Renal pelvis (tissue), 12 donors: ENCODE results near the gene SLC35A1. TPM values are rescaled to one million over a fixed set of nuclear protein-coding genes. Genes with fewer than 3 reads are reported as not detected.
"Not testable (repeated sequence)": the region's sequence is repeated elsewhere in the genome, so short reads cannot be mapped to it uniquely, and the experiment has no call there.

Source experiments
- DNase-seq: peaks from one replicate; pipeline ENCODE4 v3.0.0-alpha.2; 2013
- long read RNA-seq, 16 experiments: transcript quantifications; one replicate each; lab custom pipeline, GENCODE V29; 2026
- polyA plus RNA-seq, 3 donors: library from polyadenylated mRNA; unstranded; fragments of 120-200 nt; gene quantifications; one replicate each; pipeline ENCODE4 v1.2.1, GENCODE V29; 2013; ENCODE audit not compliant: insufficient read length in 3 of 3

The SLC35A1 gene
- 10 to 100 TPM; 39.8 to 40.0 (median 40.0) TPM for polyA plus RNA-seq
- long read RNA-seq, donor 1, transcript SLC35A1-201 (8 exons, 1,851 nt), result major isoform, 12 of 71 reads
- long read RNA-seq, donor 1, partial matches to known transcripts, result 59 of 71 reads
- long read RNA-seq, donor 1, other reads (novel, unspliced or antisense), result 0 of 71 reads
- long read RNA-seq, donor 2, transcript SLC35A1-201 (8 exons, 1,851 nt), result major isoform, 12 of 12 reads
- long read RNA-seq, donor 2, partial matches to known transcripts, result 0 of 12 reads
- long read RNA-seq, donor 2, other reads (novel, unspliced or antisense), result 0 of 12 reads
- long read RNA-seq, donor 3, partial matches to known transcripts, result 59 of 67 reads
- long read RNA-seq, donor 3, other reads (novel, unspliced or antisense), result 6 of 67 reads
- long read RNA-seq, donor 4, transcript SLC35A1-201 (8 exons, 1,851 nt), result major isoform, 10 of 22 reads
- long read RNA-seq, donor 4, partial matches to known transcripts, result 11 of 22 reads
- long read RNA-seq, donor 4, other reads (novel, unspliced or antisense), result 0 of 22 reads
- long read RNA-seq, donor 5, partial matches to known transcripts, result 5 of 9 reads
- long read RNA-seq, donor 5, other reads (novel, unspliced or antisense), result 0 of 9 reads
- long read RNA-seq, donor 6, transcript SLC35A1-201 (8 exons, 1,851 nt), result major isoform, 11 of 11 reads
- long read RNA-seq, donor 6, partial matches to known transcripts, result 0 of 11 reads
- long read RNA-seq, donor 6, other reads (novel, unspliced or antisense), result 0 of 11 reads
- long read RNA-seq, donor 7, transcript SLC35A1-201 (8 exons, 1,851 nt), result major isoform, 12 of 12 reads
- long read RNA-seq, donor 7, partial matches to known transcripts, result 0 of 12 reads
- long read RNA-seq, donor 7, other reads (novel, unspliced or antisense), result 0 of 12 reads
- long read RNA-seq, donor 8, partial matches to known transcripts, result 0 of 3 reads
- long read RNA-seq, donor 8, other reads (novel, unspliced or antisense), result 0 of 3 reads
- long read RNA-seq, donor 9, transcript SLC35A1-201 (8 exons, 1,851 nt), result major isoform, 17 of 22 reads
- long read RNA-seq, donor 9, partial matches to known transcripts, result 5 of 22 reads
- long read RNA-seq, donor 9, other reads (novel, unspliced or antisense), result 0 of 22 reads
- long read RNA-seq, donor 10, transcript SLC35A1-201 (8 exons, 1,851 nt), result major isoform, 8 of 16 reads
- long read RNA-seq, donor 10, partial matches to known transcripts, result 8 of 16 reads
- long read RNA-seq, donor 10, other reads (novel, unspliced or antisense), result 0 of 16 reads
- long read RNA-seq, donor 11, transcript SLC35A1-201 (8 exons, 1,851 nt), result major isoform, 8 of 8 reads
- long read RNA-seq, donor 11, partial matches to known transcripts, result 0 of 8 reads
- long read RNA-seq, donor 11, other reads (novel, unspliced or antisense), result 0 of 8 reads
- long read RNA-seq, donor 12, transcript SLC35A1-201 (8 exons, 1,851 nt), result major isoform, 8 of 75 reads
- long read RNA-seq, donor 12, partial matches to known transcripts, result 46 of 75 reads
- long read RNA-seq, donor 12, other reads (novel, unspliced or antisense), result 21 of 75 reads
- long read RNA-seq, donor 13, partial matches to known transcripts, result 28 of 54 reads
- long read RNA-seq, donor 13, other reads (novel, unspliced or antisense), result 21 of 54 reads
- long read RNA-seq, donor 14, transcript SLC35A1-201 (8 exons, 1,851 nt), result major isoform, 8 of 127 reads
- long read RNA-seq, donor 14, partial matches to known transcripts, result 113 of 127 reads
- long read RNA-seq, donor 14, other reads (novel, unspliced or antisense), result 6 of 127 reads
- long read RNA-seq, donor 15, transcript SLC35A1-201 (8 exons, 1,851 nt), result major isoform, 15 of 49 reads
- long read RNA-seq, donor 15, partial matches to known transcripts, result 34 of 49 reads
- long read RNA-seq, donor 15, other reads (novel, unspliced or antisense), result 0 of 49 reads
- long read RNA-seq, donor 16, transcript SLC35A1-201 (8 exons, 1,851 nt), result major isoform, 11 of 11 reads
- long read RNA-seq, donor 16, partial matches to known transcripts, result 0 of 11 reads
- long read RNA-seq, donor 16, other reads (novel, unspliced or antisense), result 0 of 11 reads

- DNase-seq, result peak; percentile 85
Measured at GRCh38 chr6:87472525-87473418, at the start of gene SLC35A1. SLC35A1 (plus strand) TSS chr6:87472974; CDS start chr6:87473004, 30 bp downstream.

- no peak for DNase-seq
Measured at GRCh38 chr6:87426789-87427188, 46.0 kb upstream of the SLC35A1 start.

- DNase-seq, result no peak
Measured at GRCh38 chr6:87430499-87430898, 42.3 kb upstream of the SLC35A1 start.

GRCh38 chr6:87431263-87431662 lies 41.5 kb upstream of the SLC35A1 start:
- DNase-seq, result no peak

GRCh38 chr6:87436435-87436834 lies 36.3 kb upstream of the SLC35A1 start:
- peak; percentile 84 for DNase-seq

GRCh38 chr6:87441711-87442110 lies 31.1 kb upstream of the SLC35A1 start:
- no peak for DNase-seq

GRCh38 chr6:87444362-87444761 lies 28.4 kb upstream of the SLC35A1 start:
- DNase-seq, result no peak

GRCh38 chr6:87465051-87465450 lies 7.7 kb upstream of the SLC35A1 start:
- no peak for DNase-seq

GRCh38 chr6:87473419-87473903 lies 687 bp downstream of the SLC35A1 start:
- no peak for DNase-seq

- DNase-seq, result no peak
Measured at GRCh38 chr6:87481931-87482330, 9.2 kb downstream of the SLC35A1 start.

- no peak for DNase-seq
Measured at GRCh38 chr6:87482366-87482765, 9.6 kb downstream of the SLC35A1 start.

GRCh38 chr6:87483929-87484328 lies 11.2 kb downstream of the SLC35A1 start:
- DNase-seq, result no peak

- no peak for DNase-seq
Measured at GRCh38 chr6:87484491-87484890, 11.7 kb downstream of the SLC35A1 start.

GRCh38 chr6:87487555-87487954 lies 14.8 kb downstream of the SLC35A1 start:
- DNase-seq, result no peak

- DNase-seq, result not testable (repeated sequence)
Measured at GRCh38 chr6:87489326-87489725, 16.6 kb downstream of the SLC35A1 start.

GRCh38 chr6:87494761-87495422 lies 22.1 kb downstream of the SLC35A1 start:
- no peak for DNase-seq

GRCh38 chr6:87498048-87498447 lies 25.3 kb downstream of the SLC35A1 start:
- DNase-seq, result no peak
